HG02885 (cell line): ENCODE results near the gene KDELR3.
"Not testable (repeated sequence)": the region's sequence is repeated elsewhere in the genome, so short reads cannot be mapped to it uniquely, and the experiment has no call there.

Experiments used
- ATAC-seq: cut with Tn5 transposase; IDR thresholded peaks from one replicate; pipeline ENCODE4 v1.9.1; 2021; ENCODE audit warnings: mild to moderate bottlenecking; ENCODE audit not compliant: unreplicated experiment, poor library complexity

Gene KDELR3

GRCh38 chr22:38455076-38455529 is 12.8 kb upstream of the KDELR3 start, which contains the start of gene KCNJ4:
TSS of gene KCNJ4 (minus strand) at chr22:38455199. CDS start at chr22:38428132, 27,067 bp downstream.
- ATAC-seq, result no peak

- no peak for ATAC-seq
Measured at GRCh38 chr22:38455530-38456271, 12.2 kb upstream of the KDELR3 start.

DNA sequence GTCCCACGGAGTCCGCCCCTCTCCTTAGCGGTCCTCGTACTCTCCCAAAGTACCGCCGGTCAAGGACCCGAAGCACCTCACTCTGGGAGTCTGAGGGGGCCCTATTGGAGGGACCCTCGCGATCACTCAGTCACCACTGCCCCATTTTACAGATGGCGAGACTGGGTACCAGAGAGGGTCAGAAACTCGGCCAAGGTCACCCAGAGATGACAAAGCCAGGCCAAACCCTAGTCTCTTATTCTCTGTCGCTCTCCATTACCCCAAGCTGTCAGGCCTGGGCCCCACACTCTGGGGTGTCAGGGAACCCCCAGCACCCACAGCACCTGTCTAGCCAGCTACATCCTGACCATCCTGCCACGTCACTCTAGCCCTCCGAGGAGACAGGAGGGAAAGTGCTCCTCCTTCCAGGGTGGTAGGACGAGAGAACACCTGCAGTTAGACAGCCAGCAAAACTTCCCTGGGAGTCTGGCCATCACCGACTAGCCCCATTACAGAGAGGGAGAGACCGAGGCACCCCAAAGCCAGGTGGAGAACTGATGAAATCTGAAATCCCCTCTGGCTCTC is 11.5 kb upstream of the KDELR3 start:
- ATAC-seq, result no peak

- no peak for ATAC-seq
Measured at GRCh38 chr22:38456841-38457699, 10.8 kb upstream of the KDELR3 start.

DNA sequence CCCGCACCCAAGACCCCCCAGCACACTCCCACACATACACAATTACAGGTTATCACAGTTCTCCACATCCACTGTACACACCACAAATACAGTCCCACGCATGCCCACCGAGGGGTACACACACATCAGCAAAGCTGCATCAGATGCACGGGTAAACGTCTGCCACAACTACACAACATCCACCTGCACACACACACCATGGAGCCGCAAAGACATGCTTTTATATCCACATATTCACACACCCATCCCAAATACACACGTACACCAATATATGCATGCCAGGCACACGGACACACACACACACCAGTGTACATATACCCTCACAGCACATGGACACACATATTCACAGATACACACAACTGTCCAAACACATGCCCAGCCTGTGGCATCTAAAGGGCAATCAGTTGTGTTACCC is 7.5 kb upstream of the KDELR3 start:
- no peak for ATAC-seq

GRCh38 chr22:38461057-38461413 is 6.9 kb upstream of the KDELR3 start:
- ATAC-seq, result no peak

GRCh38 chr22:38461414-38462081 is 6.3 kb upstream of the KDELR3 start:
- no peak for ATAC-seq

GRCh38 chr22:38462960-38463784 is 4.7 kb upstream of the KDELR3 start:
- ATAC-seq, result no peak

DNA sequence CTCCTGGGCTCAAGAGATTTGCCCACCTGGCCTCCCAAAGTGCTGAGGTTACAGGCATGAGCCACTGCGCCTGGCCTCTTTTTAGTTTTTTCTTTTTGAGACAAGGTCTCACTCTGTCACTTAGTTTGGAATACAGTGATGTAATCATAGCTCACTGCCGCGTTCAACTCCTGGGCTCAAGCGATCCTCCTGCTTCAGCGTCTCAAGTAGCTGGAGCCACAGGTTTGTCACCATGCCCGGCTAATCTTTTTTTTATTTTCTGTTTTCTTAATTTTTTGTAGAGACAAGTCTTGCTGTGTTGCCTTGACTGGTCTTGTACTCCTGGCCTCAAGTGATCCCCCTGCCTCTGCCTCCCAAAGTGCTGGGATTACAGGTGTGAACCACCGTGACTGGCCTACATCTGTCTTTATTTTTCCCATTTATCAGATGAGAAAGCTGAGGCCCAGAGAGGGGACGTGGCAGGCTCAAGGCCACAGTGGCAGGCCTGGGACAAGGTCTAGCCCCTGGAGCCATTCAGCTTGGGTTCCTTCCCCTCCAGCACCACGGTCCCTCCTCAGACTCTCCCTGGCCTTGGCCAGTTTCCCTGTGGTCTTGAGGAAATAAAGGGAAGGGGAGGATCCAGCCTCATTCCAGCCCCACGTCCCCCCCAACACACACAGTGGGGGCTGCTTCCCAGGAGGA is 2.8 kb upstream of the KDELR3 start:
- no peak for ATAC-seq

- no peak for ATAC-seq
Measured at GRCh38 chr22:38465673-38466490, 2.0 kb upstream of the KDELR3 start.

- no peak for ATAC-seq
Measured at GRCh38 chr22:38467438-38467903, 425 bp upstream of the KDELR3 start.

GRCh38 chr22:38468443-38469305 is 778 bp downstream of the KDELR3 start:
- ATAC-seq, result no peak

DNA sequence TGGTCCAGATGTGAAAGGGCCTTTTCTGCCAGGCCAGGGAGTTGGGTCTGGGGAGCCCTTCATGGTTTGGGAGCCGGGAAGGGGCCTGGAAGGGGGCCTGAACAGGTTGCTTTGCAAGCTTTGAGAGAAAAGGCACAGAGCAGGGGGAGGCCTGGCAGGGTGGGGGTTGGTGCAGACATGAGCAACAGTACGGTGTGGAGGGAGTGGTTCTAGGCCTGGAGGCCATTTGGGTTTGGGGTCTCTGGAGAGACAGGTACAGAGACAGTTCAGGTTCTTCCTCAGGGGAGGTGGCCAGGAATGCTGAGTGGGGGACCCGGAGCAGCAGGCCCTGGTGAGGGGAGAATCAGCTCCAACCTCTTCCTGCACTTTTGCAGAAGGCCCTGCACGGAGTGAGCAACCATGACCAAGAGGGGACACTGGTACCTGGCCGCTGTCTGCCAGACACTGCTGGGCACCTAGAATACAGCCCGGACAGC is 1.4 kb downstream of the KDELR3 start:
- no peak for ATAC-seq

DNA sequence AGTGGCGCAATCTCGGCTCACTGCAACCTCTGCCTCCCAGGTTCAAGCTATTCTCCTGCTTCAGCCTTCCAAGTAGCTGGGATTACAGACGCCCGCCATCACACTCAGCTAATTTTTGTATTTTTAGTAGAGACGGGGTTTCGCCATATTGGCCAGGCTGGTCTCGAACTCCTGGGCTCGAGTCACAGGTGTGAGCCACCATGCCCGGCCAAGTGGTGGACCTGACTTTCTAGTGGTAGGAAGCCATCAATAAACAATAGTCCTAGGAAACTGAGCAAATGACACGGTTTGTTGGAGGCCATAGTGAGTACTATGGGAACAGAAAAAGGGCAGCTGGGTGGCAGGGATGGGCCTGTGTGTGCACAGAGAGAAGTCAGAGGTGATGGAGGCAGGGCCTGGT is 2.3 kb downstream of the KDELR3 start:
- not testable (repeated sequence) for ATAC-seq

- ATAC-seq, result no peak
Measured at GRCh38 chr22:38471237-38471636, 3.3 kb downstream of the KDELR3 start.

DNA sequence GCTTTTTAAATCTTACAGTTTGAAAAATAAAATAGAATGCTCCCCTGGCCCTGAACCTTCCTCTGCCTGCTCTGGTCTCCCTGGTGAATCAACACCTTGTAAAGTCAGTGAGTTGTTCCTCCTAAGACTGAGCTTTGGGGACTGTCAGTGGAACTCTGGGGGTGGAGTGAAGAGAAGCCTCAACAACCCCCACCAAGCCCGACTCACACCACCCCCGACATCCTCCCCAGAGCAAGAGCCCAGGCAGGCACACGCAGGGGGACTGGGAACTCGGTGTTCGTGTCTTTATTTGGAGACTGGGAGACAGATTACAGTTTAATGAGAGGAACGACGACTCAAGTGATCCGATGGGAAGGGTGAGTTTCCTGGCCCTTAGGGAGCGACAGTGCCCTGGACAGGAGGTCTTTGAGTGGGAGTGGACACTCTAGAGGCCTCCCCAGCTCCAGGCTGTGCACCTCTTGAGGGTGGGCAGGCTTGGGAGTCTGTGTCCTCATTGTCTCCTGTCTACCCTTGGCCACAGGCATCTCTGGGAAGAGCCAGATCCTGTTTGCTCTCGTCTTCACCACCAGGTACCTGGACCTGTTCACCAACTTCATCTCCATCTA is 6.2 kb downstream of the KDELR3 start:
- ATAC-seq, result no peak

GRCh38 chr22:38477585-38477984 is 9.7 kb downstream of the KDELR3 start:
- no peak for ATAC-seq
